GM12878 (cell line): ENCODE measurements around the gene ACAP2. TPM values are rescaled to one million over a fixed set of nuclear protein-coding genes. Genes with fewer than 3 reads are reported as not detected.

Experiments used
- ATAC-seq: fragments of 200-7000 bp; cut with Tn5 transposase; 3 replicates; pipeline ENCODE4 v1.9.1; 2020; ENCODE audit warnings: mild to moderate bottlenecking, moderate library complexity
- BruUV-seq: library from RNA; stranded (reverse); fragments of 400-500 nt; replicated peaks from 2 replicates; lab custom pipeline; 2021; lab: Mats Ljungman, UMichigan
- CTCF ChIA-PET: fragments of 300-600 bp; sonication (Branson Sonifier 250); formaldehyde crosslinking; extraction: SDS; loops from one replicate; lab custom pipeline; 2021; ENCODE audit warnings: inconsistent platforms; lab: Yijun Ruan, JAX
- POLR2A ChIA-PET: fragments of 350-600 bp; formaldehyde crosslinking; extraction: SDS; loops from one replicate; lab custom pipeline; 2021; ENCODE audit warnings: inconsistent platforms; lab: Charles Lee
- RAD21 ChIA-PET: fragments of 300-600 bp; sonication (Branson Sonifier 250); formaldehyde crosslinking; loops from one replicate; lab custom pipeline; 2023; ENCODE audit warnings: antibody characterized with exemption; ENCODE audit not compliant: unreplicated experiment; lab: Charles Lee
- SMC1A ChIA-PET: fragments of 300-600 bp; sonication (Branson Sonifier 250); formaldehyde crosslinking; loops from one replicate; lab custom pipeline; 2023; ENCODE audit not compliant: unreplicated experiment, uncharacterized antibody; lab: Charles Lee
- DNase-seq: peaks from one replicate; pipeline ENCODE4 v3.0.0-alpha.2; 2011; ENCODE audit warnings: low read depth, low spot score
- FAIRE-seq: peaks from 3 replicates; lab custom pipeline; 2011; peaks lifted over from hg19 to GRCh38; lab: Jason Lieb, UNC
- H2AFZ ChIP-seq: 2 replicates; pipeline ENCODE4 v1.6.0; 2011; ENCODE audit warnings: low read depth, low read length, control low read depth; ENCODE audit not compliant: control insufficient read depth
- H3K27ac ChIP-seq: 2 replicates; pipeline ENCODE4 v1.5.1; 2011; ENCODE audit warnings: control low read depth; ENCODE audit not compliant: control insufficient read depth, insufficient read depth
- H3K27me3 ChIP-seq, 2 experiments: replicated peaks in 1 of 2; 2 replicates each; pipeline versions ENCODE4 v1.6.0 to v1.6.1; 2011; ENCODE audit warnings: low read length in 1 of 2; ENCODE audit not compliant: control insufficient read depth in 2 of 2, insufficient read depth in 2 of 2
- H3K36me3 ChIP-seq, 2 experiments: 2 replicates each; pipeline ENCODE4 v1.5.1; 2011; ENCODE audit warnings: low read length in 1 of 2; ENCODE audit not compliant: control insufficient read depth in 2 of 2, insufficient read depth in 2 of 2
- H3K4me1 ChIP-seq: 2 replicates; pipeline ENCODE4 v1.6.1; 2011; ENCODE audit warnings: mild to moderate bottlenecking, low read length, moderate library complexity, mixed read lengths; ENCODE audit not compliant: control insufficient read depth, insufficient read depth
- H3K4me2 ChIP-seq: 2 replicates; pipeline ENCODE4 v1.6.0; 2011; ENCODE audit warnings: control low read depth; ENCODE audit not compliant: control insufficient read depth, insufficient read depth
- H3K4me3 ChIP-seq: fragments of 200-600 bp; sonication (generic); 2 replicates; pipeline ENCODE4 v1.5.1; 2016
- H3K79me2 ChIP-seq: 2 replicates; pipeline ENCODE4 v1.6.0; 2011; ENCODE audit warnings: low read length; ENCODE audit not compliant: control insufficient read depth, insufficient read depth
- H3K9ac ChIP-seq: 2 replicates; pipeline ENCODE4 v1.8.0; 2011; ENCODE audit warnings: low read length, control low read depth, mixed read lengths; ENCODE audit not compliant: control insufficient read depth, insufficient read depth
- H3K9me3 ChIP-seq: replicated peaks from 3 replicates; pipeline ENCODE4 v1.5.1; 2011; ENCODE audit warnings: mild to moderate bottlenecking, low read length; ENCODE audit not compliant: control insufficient read depth, insufficient read depth
- H4K20me1 ChIP-seq: 2 replicates; pipeline ENCODE4 v1.6.0; 2011; ENCODE audit not compliant: control insufficient read depth, insufficient read depth
- ATF7 ChIP-seq: fragments of 450-650 bp; IDR thresholded peaks from 2 replicates; pipeline ENCODE4 v1.6.1; 2016; ENCODE audit warnings: low read depth, mild to moderate bottlenecking
- BCL11A ChIP-seq: IDR thresholded peaks from 2 replicates; pipeline ENCODE4 v1.6.1; 2011; ENCODE audit warnings: low read depth, low read length
- CEBPB ChIP-seq, 2 experiments: fragments of 150-350 bp in 1 of 2; IDR thresholded peaks; 2 replicates each; pipeline ENCODE4 v1.6.1; 2012 to 2014; ENCODE audit warnings: low read depth in 2 of 2, low read length in 2 of 2, borderline replicate concordance in 1 of 2, inconsistent platforms in 1 of 2
- MEF2B ChIP-seq: fragments of 450-650 bp; IDR thresholded peaks from 2 replicates; pipeline ENCODE4 v1.6.1; 2018; ENCODE audit warnings: mild to moderate bottlenecking, moderate library complexity; ENCODE audit not compliant: partially characterized antibody, poor library complexity, severe bottlenecking
- MXI1 ChIP-seq: fragments of 150-350 bp; IDR thresholded peaks from 2 replicates; pipeline ENCODE4 v1.6.1; 2011; ENCODE audit warnings: low read depth, mild to moderate bottlenecking, inconsistent platforms, low read length, improper control_type of control experiment
- NFYA ChIP-seq: IDR thresholded peaks from 2 replicates; pipeline ENCODE4 v1.6.1; 2011; ENCODE audit warnings: low read depth, mild to moderate bottlenecking, low read length, improper control_type of control experiment, borderline replicate concordance
- RELA ChIP-seq: fragments of 450-650 bp; IDR thresholded peaks from 2 replicates; pipeline ENCODE4 v1.8.0; 2014; ENCODE audit warnings: borderline replicate concordance; ENCODE audit not compliant: partially characterized antibody
- SMAD1 ChIP-seq: fragments of 450-650 bp; IDR thresholded peaks from 2 replicates; pipeline ENCODE4 v1.6.1; 2018; ENCODE audit warnings: mild to moderate bottlenecking, low read depth; ENCODE audit not compliant: partially characterized antibody
- WGBS: methylation state at CpG from one replicate; pipeline ENCODE4 v1.1.6; 2016; ENCODE audit warnings: low lambda C conversion rate; ENCODE audit not compliant: insufficient replicate concordance, insufficient coverage; ENCODE audit errors: missing lambda C conversion rate; 5-methylcytosine and 5-hydroxymethylcytosine counted together
- in situ Hi-C: fragments of 300-500 bp; cut with MboI; formaldehyde crosslinking; loops from 9 replicates; pipeline ENCODE4 v1.14.3; 2018; ENCODE audit warnings: mixed read lengths
- intact Hi-C: fragments of 100-400 bp; cut with micrococcal nuclease; formaldehyde crosslinking; loops from one replicate; pipeline ENCODE4 v1.14.2; 2022; ENCODE audit not compliant: unreplicated experiment
- polyA plus RNA-seq, 11 experiments: library from polyadenylated mRNA; depleted of rRNA in 4 of 11; unstranded in 6 of 11; stranded (reverse) in 5 of 11; fragments of >200 nt; fragmentation: Nextera tagmentation in 4 of 11; fragmentation: Illumina TruSeq in 1 of 11; extraction: Ambion mirVana in 4 of 11; extraction: Trizol in 1 of 11; gene quantifications; 1 replicate in 1 of 11; 2 replicates in 10 of 11; pipeline versions ENCODE4 v1.2.1 to v1.2.3, GENCODE V29; 2011 to 2016; ENCODE audit warnings: inconsistent platforms in 2 of 11, missing spikeins in 2 of 11, low read depth in 1 of 11
- total RNA-seq, 4 experiments: library from RNA; depleted of rRNA in 3 of 4; stranded (reverse); fragments of >200 nt in 3 of 4; fragmentation: Illumina TruSeq in 1 of 4; extraction: Trizol in 1 of 4; gene quantifications; 2 replicates each; pipeline versions ENCODE4 v1.2.1 to v1.2.3, GENCODE V29; 2013 to 2021
- TF ChIP-seq, protein P1 (sequence below): fragments of 450-650 bp; IDR thresholded peaks from 2 replicates; pipeline ENCODE4 v1.6.1; 2017; ENCODE audit warnings: antibody characterized with exemption, mild to moderate bottlenecking, moderate library complexity
- TF ChIP-seq, protein P2 (sequence below): fragments of 450-650 bp; formaldehyde crosslinking; IDR thresholded peaks from 2 replicates; pipeline ENCODE4 v1.4.0; 2022; ENCODE audit warnings: mild to moderate bottlenecking, moderate library complexity
- TF ChIP-seq, protein P3 (sequence below): fragments of 450-650 bp; IDR thresholded peaks from 2 replicates; pipeline ENCODE4 v1.6.1; 2016; ENCODE audit warnings: mild to moderate bottlenecking

The ACAP2 gene
- total and polyA plus RNA-seq, 10 of the 15 experiments (the other 5 are each of a cell fraction or from before 2014, with no cell fraction given): 7.1 to 53.8 (median 35.7) TPM

DNA sequence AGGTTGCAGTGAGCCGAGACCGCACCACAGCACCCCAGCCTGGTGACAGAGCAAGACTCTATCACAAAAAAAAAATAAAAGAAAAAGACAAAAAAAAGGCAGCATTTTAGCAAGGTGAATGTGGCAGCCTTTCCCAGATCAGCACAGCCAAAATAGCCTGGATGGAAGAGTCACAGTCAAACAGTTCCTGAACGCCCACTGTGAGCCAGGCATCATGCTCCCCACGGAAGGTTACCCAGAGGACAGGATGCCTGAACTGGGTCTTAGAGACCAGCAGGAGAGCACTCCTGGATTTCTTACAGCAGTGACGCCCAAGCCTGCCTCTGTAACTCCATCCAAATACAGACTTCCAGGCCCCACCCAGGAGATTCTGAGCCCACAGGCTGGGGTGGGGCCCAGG lies 176.4 kb downstream of the ACAP2 start (continued):
- TF ChIP-seq, protein P1, sequence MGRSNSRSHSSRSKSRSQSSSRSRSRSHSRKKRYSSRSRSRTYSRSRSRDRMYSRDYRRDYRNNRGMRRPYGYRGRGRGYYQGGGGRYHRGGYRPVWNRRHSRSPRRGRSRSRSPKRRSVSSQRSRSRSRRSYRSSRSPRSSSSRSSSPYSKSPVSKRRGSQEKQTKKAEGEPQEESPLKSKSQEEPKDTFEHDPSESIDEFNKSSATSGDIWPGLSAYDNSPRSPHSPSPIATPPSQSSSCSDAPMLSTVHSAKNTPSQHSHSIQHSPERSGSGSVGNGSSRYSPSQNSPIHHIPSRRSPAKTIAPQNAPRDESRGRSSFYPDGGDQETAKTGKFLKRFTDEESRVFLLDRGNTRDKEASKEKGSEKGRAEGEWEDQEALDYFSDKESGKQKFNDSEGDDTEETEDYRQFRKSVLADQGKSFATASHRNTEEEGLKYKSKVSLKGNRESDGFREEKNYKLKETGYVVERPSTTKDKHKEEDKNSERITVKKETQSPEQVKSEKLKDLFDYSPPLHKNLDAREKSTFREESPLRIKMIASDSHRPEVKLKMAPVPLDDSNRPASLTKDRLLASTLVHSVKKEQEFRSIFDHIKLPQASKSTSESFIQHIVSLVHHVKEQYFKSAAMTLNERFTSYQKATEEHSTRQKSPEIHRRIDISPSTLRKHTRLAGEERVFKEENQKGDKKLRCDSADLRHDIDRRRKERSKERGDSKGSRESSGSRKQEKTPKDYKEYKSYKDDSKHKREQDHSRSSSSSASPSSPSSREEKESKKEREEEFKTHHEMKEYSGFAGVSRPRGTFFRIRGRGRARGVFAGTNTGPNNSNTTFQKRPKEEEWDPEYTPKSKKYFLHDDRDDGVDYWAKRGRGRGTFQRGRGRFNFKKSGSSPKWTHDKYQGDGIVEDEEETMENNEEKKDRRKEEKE: no peak
- no peak for TF ChIP-seq BCL11A

DNA sequence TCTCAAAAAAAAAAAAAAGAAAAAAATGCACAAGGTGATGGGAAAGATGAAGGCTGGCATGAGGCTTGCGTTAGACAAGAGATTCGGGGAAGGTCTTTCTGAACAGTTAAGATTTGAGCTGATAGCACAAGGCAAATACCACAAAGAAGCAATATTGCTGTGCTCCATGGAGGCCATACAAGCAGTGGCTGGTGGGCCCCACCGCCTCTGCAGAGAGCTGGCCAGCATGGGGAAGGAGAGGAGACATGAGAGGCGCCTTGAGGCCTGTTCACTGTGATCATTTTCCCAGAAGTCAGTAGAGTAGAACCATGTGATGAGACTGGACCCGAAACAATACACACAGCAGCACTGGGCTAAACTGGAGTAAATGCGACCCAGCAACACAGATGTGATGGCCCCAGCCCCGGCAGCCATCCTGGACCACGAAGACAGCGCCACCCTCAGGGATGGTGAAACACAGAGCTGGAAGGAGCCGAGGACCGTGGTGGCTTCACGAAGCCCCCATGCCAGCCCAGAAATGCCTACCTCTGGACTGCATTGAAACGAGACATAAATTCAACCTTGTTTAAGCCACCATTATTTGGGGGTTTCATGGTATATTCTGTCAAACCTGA lies 177.3 kb downstream of the ACAP2 start:
- no peak for ATAC-seq
- POLR2A ChIA-PET: interaction anchor here (0.7 to 1.0 kb wide), 2 partner anchors 175 to 593 kb away, joined by 3 to 5 read pairs; partner anchors contain the start of gene LSG1
- in situ Hi-C loops: loop anchor here (5.0 kb wide), 1 partner anchor 593 kb away; the partner anchor contains the start of gene LSG1
- TF ChIP-seq NFYA: no peak
- TF ChIP-seq, protein P2, sequence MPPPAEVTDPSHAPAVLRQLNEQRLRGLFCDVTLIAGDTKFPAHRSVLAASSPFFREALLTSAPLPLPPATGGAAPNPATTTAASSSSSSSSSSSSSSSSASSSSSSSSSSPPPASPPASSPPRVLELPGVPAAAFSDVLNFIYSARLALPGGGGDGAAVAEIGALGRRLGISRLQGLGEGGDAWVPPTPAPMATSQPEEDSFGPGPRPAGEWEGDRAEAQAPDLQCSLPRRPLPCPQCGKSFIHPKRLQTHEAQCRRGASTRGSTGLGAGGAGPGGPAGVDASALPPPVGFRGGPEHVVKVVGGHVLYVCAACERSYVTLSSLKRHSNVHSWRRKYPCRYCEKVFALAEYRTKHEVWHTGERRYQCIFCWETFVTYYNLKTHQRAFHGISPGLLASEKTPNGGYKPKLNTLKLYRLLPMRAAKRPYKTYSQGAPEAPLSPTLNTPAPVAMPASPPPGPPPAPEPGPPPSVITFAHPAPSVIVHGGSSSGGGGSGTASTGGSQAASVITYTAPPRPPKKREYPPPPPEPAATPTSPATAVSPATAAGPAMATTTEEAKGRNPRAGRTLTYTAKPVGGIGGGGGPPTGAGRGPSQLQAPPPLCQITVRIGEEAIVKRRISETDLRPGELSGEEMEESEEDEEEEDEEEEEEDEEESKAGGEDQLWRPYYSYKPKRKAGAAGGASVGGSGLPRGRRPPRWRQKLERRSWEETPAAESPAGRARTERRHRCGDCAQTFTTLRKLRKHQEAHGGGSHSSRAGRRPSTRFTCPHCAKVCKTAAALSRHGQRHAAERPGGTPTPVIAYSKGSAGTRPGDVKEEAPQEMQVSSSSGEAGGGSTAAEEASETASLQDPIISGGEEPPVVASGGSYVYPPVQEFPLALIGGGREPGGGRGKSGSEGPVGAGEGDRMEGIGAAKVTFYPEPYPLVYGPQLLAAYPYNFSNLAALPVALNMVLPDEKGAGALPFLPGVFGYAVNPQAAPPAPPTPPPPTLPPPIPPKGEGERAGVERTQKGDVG: no peak
- TF ChIP-seq ATF7: no peak
- no peak for TF ChIP-seq MXI1
- no peak for TF ChIP-seq MEF2B
- TF ChIP-seq, protein P3, sequence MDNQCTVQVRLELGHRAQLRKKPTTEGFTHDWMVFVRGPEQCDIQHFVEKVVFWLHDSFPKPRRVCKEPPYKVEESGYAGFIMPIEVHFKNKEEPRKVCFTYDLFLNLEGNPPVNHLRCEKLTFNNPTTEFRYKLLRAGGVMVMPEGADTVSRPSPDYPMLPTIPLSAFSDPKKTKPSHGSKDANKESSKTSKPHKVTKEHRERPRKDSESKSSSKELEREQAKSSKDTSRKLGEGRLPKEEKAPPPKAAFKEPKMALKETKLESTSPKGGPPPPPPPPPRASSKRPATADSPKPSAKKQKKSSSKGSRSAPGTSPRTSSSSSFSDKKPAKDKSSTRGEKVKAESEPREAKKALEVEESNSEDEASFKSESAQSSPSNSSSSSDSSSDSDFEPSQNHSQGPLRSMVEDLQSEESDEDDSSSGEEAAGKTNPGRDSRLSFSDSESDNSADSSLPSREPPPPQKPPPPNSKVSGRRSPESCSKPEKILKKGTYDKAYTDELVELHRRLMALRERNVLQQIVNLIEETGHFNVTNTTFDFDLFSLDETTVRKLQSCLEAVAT: no peak
- TF ChIP-seq RELA: no peak
- no peak for TF ChIP-seq SMAD1
- TF ChIP-seq CEBPB (IDR thresholded peaks at IDR 0.05; ENCODE audit: borderline replicate concordance in 1 of 2, low read depth in 2 of 2, low read length in 2 of 2): no peak

More for the DNA sequence above, 177.3 kb downstream of the ACAP2 start:
- Histone ChIP-seq H4K20me1 (no peaks in the 10 kb centered on the region), H3K27ac (no peak overlapping the region), H3K36me3 (no peaks in the 10 kb centered on the region), H3K9ac (no peak overlapping the region), H3K27me3 (no peaks in the 10 kb centered on the region), H3K4me3 (no peak overlapping the region), H3K9me3 (no peaks in the 10 kb centered on the region), H3K79me2 (peaks cover 9% of the 10 kb centered on the region), H3K4me1 (peaks cover 13% of the 10 kb centered on the region), H2AFZ (no peak overlapping the region), H3K4me2 (no peak overlapping the region)
- RAD21 ChIA-PET: interaction anchor here (2.0 to 5.2 kb wide), 2 partner anchors 10 to 582 kb away, joined by 5 to 41 read pairs; no protein-coding TSS in a partner anchor
- DNase-seq (no peak), FAIRE-seq (peak; percentile 13)
- BruUV-seq: no TSS peak
- CTCF ChIA-PET: interaction anchor here (1.0 to 2.5 kb wide), 5 partner anchors 8 to 593 kb away, joined by 3 to 10 read pairs (median 3); partner anchors contain the start of gene LSG1
- SMC1A ChIA-PET: interaction anchor here (0.6 to 1.6 kb wide), 2 partner anchors 212 to 593 kb away, joined by 3 read pairs; partner anchors contain the start of gene LSG1
- intact Hi-C loops: loop anchor here (10.0 kb wide), 1 partner anchor 931 kb away; no protein-coding TSS in a partner anchor
- WGBS: 89% methylated on average over 13 of the region's 13 CpGs
